Measurements from ENCODE around the gene CDK4. TPM values are rescaled to one million over a fixed set of nuclear protein-coding genes. Genes with fewer than 3 reads are reported as not detected.
"Not testable (repeated sequence)": the region's sequence is repeated elsewhere in the genome, so short reads cannot be mapped to it uniquely, and the experiment has no call there.

The CDK4 gene
- total RNA-seq, 3 donors from 2014 or later, result 41.4 to 62.7 (median 60.2) TPM

GRCh38 chr12:57777367-57777766, 25.3 kb upstream of the CDK4 start:
- DNase-seq (no peak), ATAC-seq (no peak)
- Histone ChIP-seq H3K4me1 (ENCODE audit: low read depth) (peaks cover 7% of the 10 kb centered on the region), H3K9me3 (no peaks in the 10 kb centered on the region), H3K4me3 (no peak overlapping the region), H3K36me3 (ENCODE audit: low read depth) (no peaks in the 10 kb centered on the region)
- intact Hi-C loops (cut with DNase I, micrococcal nuclease), result no loop called here
- no peak for TF ChIP-seq CTCF (IDR thresholded peaks at IDR 0.05)

- TF ChIP-seq CTCF (IDR thresholded peaks at IDR 0.05), result no peak
- ATAC-seq (no peak), DNase-seq (no peak)
- H3K4me1 ChIP-seq (ENCODE audit: low read depth), result peaks cover 10% of the 10 kb centered on the region
- H3K4me3 ChIP-seq, result no peak overlapping the region
- intact Hi-C loops (cut with DNase I, micrococcal nuclease), result no loop called here
- no peaks in the 10 kb centered on the region for H3K36me3 ChIP-seq (ENCODE audit: low read depth)
- H3K9me3 ChIP-seq, result no peaks in the 10 kb centered on the region
Observed at GRCh38 chr12:57776247-57776587, 24.1 kb upstream of the CDK4 start.

GRCh38 chr12:57775563-57776246, 23.6 kb upstream of the CDK4 start:
- intact Hi-C loops (cut with DNase I, micrococcal nuclease), result no loop called here
- TF ChIP-seq CTCF (IDR thresholded peaks at IDR 0.05), result no peak
- Histone ChIP-seq H3K4me1 (ENCODE audit: low read depth) (peaks cover 14% of the 10 kb centered on the region), H3K4me3 (no peak overlapping the region), H3K9me3 (no peaks in the 10 kb centered on the region), H3K36me3 (ENCODE audit: low read depth) (no peaks in the 10 kb centered on the region)
- DNase-seq (no peak), ATAC-seq (no peak)

- H3K9me3 ChIP-seq, result no peaks in the 10 kb centered on the region
- ATAC-seq (no peak), DNase-seq (no peak)
- peaks cover 14% of the 10 kb centered on the region for H3K4me1 ChIP-seq (ENCODE audit: low read depth)
- no peak overlapping the region for H3K4me3 ChIP-seq
- H3K36me3 ChIP-seq (ENCODE audit: low read depth), result no peaks in the 10 kb centered on the region
- intact Hi-C loops (cut with DNase I, micrococcal nuclease), result no loop called here
- TF ChIP-seq CTCF (IDR thresholded peaks at IDR 0.05), result no peak
Observed at GRCh38 chr12:57775044-57775443, 22.9 kb upstream of the CDK4 start.

- H3K4me3 ChIP-seq; intact Hi-C loops (cut with DNase I, micrococcal nuclease); H3K36me3 ChIP-seq (ENCODE audit: low read depth); DNase-seq; H3K9me3 ChIP-seq; ATAC-seq: not testable (repeated sequence)
- H3K4me1 ChIP-seq (ENCODE audit: low read depth), result peaks cover 14% of the 10 kb centered on the region
Observed at GRCh38 chr12:57774634-57775033, 22.5 kb upstream of the CDK4 start.

GRCh38 chr12:57772429-57773322, 20.6 kb upstream of the CDK4 start, which contains the start of gene EEF1AKMT3:
Gene EEF1AKMT3, plus strand, starts transcription at chr12:57772614. Its CDS starts 111 bp downstream, at chr12:57772725.
- intact Hi-C loops (cut with DNase I, micrococcal nuclease), result no loop called here
- TF ChIP-seq CTCF (IDR thresholded peaks at IDR 0.05), result no peak
- ATAC-seq, result peak; percentile 80

More at GRCh38 chr12:57772429-57773322, 20.6 kb upstream of the CDK4 start, which contains the start of gene EEF1AKMT3:
- H3K4me3 ChIP-seq, result peak within 1 kb of the TSS; percentile 50
- no peaks in the 10 kb centered on the region for H3K36me3 ChIP-seq (ENCODE audit: low read depth)
- H3K4me1 ChIP-seq (ENCODE audit: low read depth), result peaks cover 14% of the 10 kb centered on the region
- peak; percentile 78 to 84 (median 82) for DNase-seq
- no peaks in the 10 kb centered on the region for H3K9me3 ChIP-seq

Measured in mucosa of descending colon (tissue), 3 donors.